Keratinocyte (primary cell): ENCODE data around the gene NPC2. TPM values are rescaled to one million over a fixed set of nuclear protein-coding genes. Genes with fewer than 3 reads are reported as not detected.

Source experiments
- DNase-seq: peaks from one replicate; pipeline ENCODE4 v3.0.0-alpha.2; 2011; ENCODE audit warnings: low read depth, missing footprints, low spot score
- FAIRE-seq: peaks from 2 replicates; lab custom pipeline; 2011; peaks lifted over from hg19 to GRCh38; lab: Jason Lieb, UNC
- H2AFZ ChIP-seq: 2 replicates; pipeline ENCODE4 v1.6.0; 2012; ENCODE audit warnings: low read length, control low read depth, inconsistent platforms; ENCODE audit not compliant: control insufficient read depth
- H3K27ac ChIP-seq: 2 replicates; pipeline ENCODE4 v1.5.1; 2011; ENCODE audit warnings: low read length; ENCODE audit not compliant: control insufficient read depth, insufficient read depth
- H3K27me3 ChIP-seq: 3 replicates; pipeline ENCODE4 v1.6.0; 2011; ENCODE audit warnings: low read length; ENCODE audit not compliant: control insufficient read depth, insufficient read depth; ENCODE audit errors: extremely low read depth
- H3K36me3 ChIP-seq, 2 experiments: 2 replicates in 1 of 2; 3 replicates in 1 of 2; pipeline ENCODE4 v1.5.1; 2011; ENCODE audit warnings: low read length in 2 of 2, mild to moderate bottlenecking in 1 of 2; ENCODE audit not compliant: control insufficient read depth in 2 of 2, insufficient read depth in 2 of 2; ENCODE audit errors: extremely low read depth in 1 of 2
- H3K4me1 ChIP-seq: 3 replicates; pipeline ENCODE4 v1.5.1; 2011; ENCODE audit warnings: low read length; ENCODE audit not compliant: control insufficient read depth, insufficient read depth; ENCODE audit errors: extremely low read depth
- H3K4me2 ChIP-seq: 3 replicates; pipeline ENCODE4 v1.6.0; 2011; ENCODE audit warnings: low read depth, low read length; ENCODE audit not compliant: control insufficient read depth, insufficient read depth; ENCODE audit errors: extremely low read depth
- H3K4me3 ChIP-seq, 3 experiments: fragments of 200-600 bp in 1 of 3; sonication (generic) in 1 of 3; 2 replicates in 2 of 3; 3 replicates in 1 of 3; pipeline ENCODE4 v1.5.1; 2011 to 2016; ENCODE audit warnings: low read length in 3 of 3, mild to moderate bottlenecking in 3 of 3, control low read depth in 2 of 3, inconsistent platforms in 1 of 3, low read depth in 1 of 3, mixed read lengths in 1 of 3, mixed run types in 1 of 3, moderate library complexity in 1 of 3; ENCODE audit not compliant: control insufficient read depth in 2 of 3, insufficient read depth in 2 of 3; ENCODE audit errors: extremely low read depth in 1 of 3
- H3K79me2 ChIP-seq: 2 replicates; pipeline ENCODE4 v1.6.0; 2012; ENCODE audit warnings: low read length; ENCODE audit not compliant: control insufficient read depth, insufficient read depth
- H3K9ac ChIP-seq: 3 replicates; pipeline ENCODE4 v1.6.0; 2011; ENCODE audit warnings: low read length; ENCODE audit not compliant: control insufficient read depth, insufficient read depth; ENCODE audit errors: extremely low read depth
- H3K9me1 ChIP-seq: 3 replicates; pipeline ENCODE4 v1.6.0; 2011; ENCODE audit warnings: low read length; ENCODE audit not compliant: control insufficient read depth, insufficient read depth; ENCODE audit errors: extremely low read depth
- H3K9me3 ChIP-seq: 2 replicates; pipeline ENCODE4 v1.5.1; 2012; ENCODE audit warnings: low read depth, low read length; ENCODE audit not compliant: control insufficient read depth
- H4K20me1 ChIP-seq: 3 replicates; pipeline ENCODE4 v1.6.0; 2011; ENCODE audit warnings: low read length; ENCODE audit not compliant: control insufficient read depth, insufficient read depth; ENCODE audit errors: extremely low read depth
- EZH2 ChIP-seq: IDR thresholded peaks from one replicate; pipeline ENCODE4 v1.6.1; 2012; ENCODE audit warnings: inconsistent platforms, mild to moderate bottlenecking, low read length, moderate library complexity
- dilution Hi-C: fragments of 300-500 bp; cut with MboI; formaldehyde crosslinking; loops from one replicate; pipeline ENCODE4 v1.7.0; 2020; ENCODE audit warnings: low sequenced_read_pairs; ENCODE audit not compliant: extremely low pct_ligation_motif_present
- polyA plus RNA-seq, 5 experiments: library from polyadenylated mRNA; depleted of rRNA in 3 of 5; stranded (reverse) in 3 of 5; stranded (forward) in 1 of 5; unstranded in 1 of 5; fragments of >200 nt; gene quantifications; 1 replicate in 1 of 5; 2 replicates in 3 of 5; 3 replicates in 1 of 5; pipeline versions ENCODE4 v1.2.1 to v1.2.3, GENCODE V29; 2011 to 2012; ENCODE audit warnings: missing spikeins in 2 of 5, low read depth in 1 of 5, low replicate concordance in 1 of 5
- TF ChIP-seq, protein P1 (sequence below), 3 experiments: IDR thresholded peaks in 1 of 3; conservative IDR thresholded peaks in 1 of 3; optimal IDR thresholded peaks in 1 of 3; 2 replicates in 2 of 3; 3 replicates in 1 of 3; pipeline versions ENCODE3 to v1.5.1; 2011; ENCODE audit warnings: low read length in 3 of 3, mild to moderate bottlenecking in 3 of 3, moderate library complexity in 2 of 3, control low read depth in 1 of 3, inconsistent platforms in 1 of 3; ENCODE audit not compliant: insufficient read depth in 2 of 3; ENCODE audit errors: extremely low read depth in 1 of 3

The NPC2 gene
- polyA plus RNA-seq, 1 donor (not counting 4 experiments of a cell fraction or from before 2014, with no cell fraction given) = 221 TPM

DNA sequence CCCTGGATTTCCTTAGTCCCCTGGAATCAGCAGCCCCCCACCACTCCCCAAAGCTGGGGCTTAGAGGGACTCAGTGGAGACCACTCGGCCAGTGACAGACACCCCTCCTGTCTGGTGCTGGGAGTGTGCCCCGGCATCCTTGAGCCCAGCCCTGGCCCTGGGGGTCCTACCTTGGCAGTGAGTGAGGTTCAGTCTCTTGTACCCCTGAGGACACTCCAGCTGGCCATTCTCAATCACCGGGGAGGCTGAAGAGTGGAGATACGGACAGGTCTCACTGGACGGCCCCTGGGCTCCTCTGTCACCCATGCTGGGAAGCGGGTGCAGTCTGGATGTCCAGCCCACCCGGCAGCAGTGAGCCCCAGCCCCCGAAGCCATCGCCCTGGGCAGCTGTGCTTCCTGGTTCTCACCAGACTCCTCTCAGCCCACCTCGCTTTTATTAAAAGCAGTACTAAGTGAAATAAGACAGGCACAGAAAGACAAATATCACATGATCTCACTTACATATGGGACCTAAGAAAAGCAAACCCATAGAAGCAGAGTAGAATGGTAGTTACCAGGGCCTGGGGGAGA, 42.7 kb upstream of the NPC2 start:
- H3K9me1 ChIP-seq = no peaks in the 10 kb centered on the region
- no peak overlapping the region for H3K27ac ChIP-seq
- H2AFZ ChIP-seq = no peak overlapping the region
- peaks cover 9% of the 10 kb centered on the region for H3K4me1 ChIP-seq
- H3K79me2 ChIP-seq = no peaks in the 10 kb centered on the region
- H3K9me3 ChIP-seq = no peaks in the 10 kb centered on the region
- dilution Hi-C loops = no loop called here
- H4K20me1 ChIP-seq = no peaks in the 10 kb centered on the region
- DNase-seq = no peak
- H3K27me3 ChIP-seq = no peaks in the 10 kb centered on the region
- H3K4me3 ChIP-seq = no peak overlapping the region
- FAIRE-seq = no peak
- H3K9ac ChIP-seq = no peak overlapping the region
- TF ChIP-seq EZH2 = no peak
- TF ChIP-seq, protein P1, sequence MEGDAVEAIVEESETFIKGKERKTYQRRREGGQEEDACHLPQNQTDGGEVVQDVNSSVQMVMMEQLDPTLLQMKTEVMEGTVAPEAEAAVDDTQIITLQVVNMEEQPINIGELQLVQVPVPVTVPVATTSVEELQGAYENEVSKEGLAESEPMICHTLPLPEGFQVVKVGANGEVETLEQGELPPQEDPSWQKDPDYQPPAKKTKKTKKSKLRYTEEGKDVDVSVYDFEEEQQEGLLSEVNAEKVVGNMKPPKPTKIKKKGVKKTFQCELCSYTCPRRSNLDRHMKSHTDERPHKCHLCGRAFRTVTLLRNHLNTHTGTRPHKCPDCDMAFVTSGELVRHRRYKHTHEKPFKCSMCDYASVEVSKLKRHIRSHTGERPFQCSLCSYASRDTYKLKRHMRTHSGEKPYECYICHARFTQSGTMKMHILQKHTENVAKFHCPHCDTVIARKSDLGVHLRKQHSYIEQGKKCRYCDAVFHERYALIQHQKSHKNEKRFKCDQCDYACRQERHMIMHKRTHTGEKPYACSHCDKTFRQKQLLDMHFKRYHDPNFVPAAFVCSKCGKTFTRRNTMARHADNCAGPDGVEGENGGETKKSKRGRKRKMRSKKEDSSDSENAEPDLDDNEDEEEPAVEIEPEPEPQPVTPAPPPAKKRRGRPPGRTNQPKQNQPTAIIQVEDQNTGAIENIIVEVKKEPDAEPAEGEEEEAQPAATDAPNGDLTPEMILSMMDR (optimal IDR thresholded peaks at IDR 0.05 in 1 of 3, IDR thresholded peaks at IDR 0.05 in 1 of 3, conservative IDR thresholded peaks at IDR 0.05 in 1 of 3; ENCODE audit: extremely low read depth in 1 of 3, insufficient read depth in 2 of 3, low read length in 3 of 3) = no peak
- peaks cover 19 to 30% of the 10 kb centered on the region in 2 experiments for H3K36me3 ChIP-seq
- no peak overlapping the region for H3K4me2 ChIP-seq

DNA sequence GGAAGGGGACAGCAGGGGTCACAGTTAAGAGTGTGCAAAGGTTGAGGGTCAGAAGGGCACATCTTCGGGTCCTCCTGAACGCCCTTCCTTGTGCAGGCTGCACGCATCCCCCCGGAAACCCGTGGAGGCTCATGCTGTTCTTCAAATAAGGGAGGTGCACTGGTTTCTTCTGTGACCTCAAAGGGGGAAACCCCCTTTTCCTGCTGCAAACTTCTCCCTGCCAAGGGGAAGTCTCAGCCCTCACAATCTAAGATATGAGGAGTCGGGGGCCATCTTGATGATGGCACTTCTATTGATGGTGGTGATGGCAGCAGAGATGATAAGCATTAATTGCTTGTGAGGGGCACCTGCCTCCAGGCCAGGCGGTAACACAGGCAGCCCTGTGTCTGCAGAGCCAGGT, 40.5 kb upstream of the NPC2 start:
- Histone ChIP-seq H3K9ac (no peak overlapping the region), H3K36me3 (peaks cover 17 to 31% of the 10 kb centered on the region in 2 experiments), H3K9me1 (no peaks in the 10 kb centered on the region), H3K9me3 (no peaks in the 10 kb centered on the region), H3K4me2 (no peak overlapping the region), H3K4me1 (peaks cover 9% of the 10 kb centered on the region), H3K79me2 (no peaks in the 10 kb centered on the region), H3K27ac (no peak overlapping the region), H3K27me3 (no peaks in the 10 kb centered on the region), H2AFZ (no peak overlapping the region), H4K20me1 (no peaks in the 10 kb centered on the region), H3K4me3 (no peak overlapping the region)
- dilution Hi-C loops = no loop called here
- DNase-seq = no peak
- no peak for FAIRE-seq
- TF ChIP-seq, protein P1 (optimal IDR thresholded peaks at IDR 0.05 in 1 of 3, IDR thresholded peaks at IDR 0.05 in 1 of 3, conservative IDR thresholded peaks at IDR 0.05 in 1 of 3; ENCODE audit: extremely low read depth in 1 of 3, insufficient read depth in 2 of 3, low read length in 3 of 3) = no peak
- TF ChIP-seq EZH2 = no peak
